Naive thymus-derived CD4-positive, alpha-beta T cell (primary cell): ENCODE measurements around the gene HOTAIR. TPM values are rescaled to one million over a fixed set of nuclear protein-coding genes. Genes with fewer than 3 reads are reported as not detected.

Source experiments
- ATAC-seq: fragments of 150-1000 bp; cut with Tn5 transposase; 2 replicates; pipeline ENCODE4 v1.10.0; 2021; ENCODE audit warnings: mild to moderate bottlenecking, moderate library complexity
- CTCF ChIA-PET: fragments of 350-600 bp; sonication (Branson Sonifier 250); formaldehyde crosslinking; loops from one replicate; lab custom pipeline; 2021; ENCODE audit warnings: antibody characterized with exemption; lab: Charles Lee
- POLR2A ChIA-PET: fragments of 350-600 bp; sonication (Branson Sonifier 250); formaldehyde crosslinking; loops from one replicate; lab custom pipeline; 2021; ENCODE audit warnings: antibody characterized with exemption, inconsistent platforms; lab: Charles Lee
- DNase-seq, 9 donors: peaks; one replicate each; pipeline versions ENCODE4 v3.0.0 to v3.0.0-alpha.2; 2020 to 2022; ENCODE audit warnings: mixed read lengths in 1 of 9
- H3K27ac ChIP-seq: one replicate; pipeline ENCODE4 v1.7.0; 2013; ENCODE audit warnings: mild to moderate bottlenecking, low read depth, low read length, moderate library complexity
- H3K27me3 ChIP-seq, 2 donors: one replicate each; pipeline ENCODE4 v1.7.0; 2013; ENCODE audit warnings: low read length in 2 of 2, mild to moderate bottlenecking in 2 of 2, moderate library complexity in 2 of 2; ENCODE audit not compliant: control insufficient read depth in 2 of 2, insufficient read depth in 2 of 2
- H3K36me3 ChIP-seq, 3 experiments: 1 replicate in 2 of 3; 2 replicates in 1 of 3; pipeline ENCODE4 v1.7.0; 2013; ENCODE audit warnings: low read length in 3 of 3, mild to moderate bottlenecking in 3 of 3, moderate library complexity in 1 of 3; ENCODE audit not compliant: insufficient read depth in 3 of 3, control insufficient read depth in 2 of 3
- H3K4me1 ChIP-seq, 2 donors: one replicate each; pipeline ENCODE4 v1.7.0; 2013; ENCODE audit warnings: low read length in 2 of 2, mild to moderate bottlenecking in 2 of 2, moderate library complexity in 1 of 2; ENCODE audit not compliant: control insufficient read depth in 2 of 2, insufficient read depth in 2 of 2
- H3K4me3 ChIP-seq: 2 replicates; pipeline ENCODE4 v1.7.0; 2013; ENCODE audit warnings: mild to moderate bottlenecking, low read length
- H3K9me3 ChIP-seq, 3 experiments: 1 replicate in 2 of 3; 2 replicates in 1 of 3; pipeline ENCODE4 v1.7.0; 2013; ENCODE audit warnings: low read length in 3 of 3; ENCODE audit not compliant: control insufficient read depth in 2 of 3
- H3K27ac Mint-ChIP-seq, 9 donors: one replicate each; pipeline ENCODE4 v1.8.0; 2020 to 2022; ENCODE audit warnings: mixed read lengths in 9 of 9, mild to moderate bottlenecking in 8 of 9, moderate library complexity in 5 of 9, inconsistent platforms in 2 of 9
- H3K27me3 Mint-ChIP-seq, 5 donors: one replicate each; pipeline ENCODE4 v1.8.0; 2021 to 2022; ENCODE audit warnings: mixed read lengths in 5 of 5, mild to moderate bottlenecking in 1 of 5
- H3K36me3 Mint-ChIP-seq, 5 donors: one replicate each; pipeline ENCODE4 v1.8.0; 2020 to 2022; ENCODE audit warnings: mixed read lengths in 5 of 5, mild to moderate bottlenecking in 3 of 5, inconsistent platforms in 1 of 5
- H3K4me1 Mint-ChIP-seq, 7 donors: one replicate each; pipeline ENCODE4 v1.8.0; 2020 to 2022; ENCODE audit warnings: mixed read lengths in 7 of 7, mild to moderate bottlenecking in 3 of 7, inconsistent platforms in 1 of 7
- H3K4me3 Mint-ChIP-seq, 10 donors: one replicate each; pipeline ENCODE4 v1.8.0; 2020 to 2022; ENCODE audit warnings: mild to moderate bottlenecking in 10 of 10, mixed read lengths in 10 of 10, moderate library complexity in 6 of 10, inconsistent platforms in 2 of 10
- H3K9me3 Mint-ChIP-seq, 11 donors: one replicate each; pipeline ENCODE4 v1.8.0; 2020 to 2022; ENCODE audit warnings: mixed read lengths in 11 of 11, mild to moderate bottlenecking in 4 of 11, inconsistent platforms in 1 of 11, moderate library complexity in 1 of 11
- intact Hi-C, 2 donors: fragments of 100-400 bp; cut with micrococcal nuclease; formaldehyde crosslinking; loops; one replicate each; pipeline ENCODE4 v1.15.1; 2023
- polyA plus RNA-seq, 2 donors: library from polyadenylated mRNA; unstranded; fragments of 300-500 nt; fragmentation: Illumina TruSeq; gene quantifications; one replicate each; pipeline ENCODE4 v1.2.3, GENCODE V29; 2021
- total RNA-seq, 6 experiments: library from RNA in 5 of 6; stranded (reverse) in 5 of 6; gene quantifications; 1 replicate in 5 of 6; 2 replicates in 1 of 6; pipeline ENCODE4 v1.2.3 and lab custom pipeline; 2021 to 2026

HOTAIR gene
- total and polyA plus RNA-seq, 7 experiments from 2014 or later, result not detected

DNA sequence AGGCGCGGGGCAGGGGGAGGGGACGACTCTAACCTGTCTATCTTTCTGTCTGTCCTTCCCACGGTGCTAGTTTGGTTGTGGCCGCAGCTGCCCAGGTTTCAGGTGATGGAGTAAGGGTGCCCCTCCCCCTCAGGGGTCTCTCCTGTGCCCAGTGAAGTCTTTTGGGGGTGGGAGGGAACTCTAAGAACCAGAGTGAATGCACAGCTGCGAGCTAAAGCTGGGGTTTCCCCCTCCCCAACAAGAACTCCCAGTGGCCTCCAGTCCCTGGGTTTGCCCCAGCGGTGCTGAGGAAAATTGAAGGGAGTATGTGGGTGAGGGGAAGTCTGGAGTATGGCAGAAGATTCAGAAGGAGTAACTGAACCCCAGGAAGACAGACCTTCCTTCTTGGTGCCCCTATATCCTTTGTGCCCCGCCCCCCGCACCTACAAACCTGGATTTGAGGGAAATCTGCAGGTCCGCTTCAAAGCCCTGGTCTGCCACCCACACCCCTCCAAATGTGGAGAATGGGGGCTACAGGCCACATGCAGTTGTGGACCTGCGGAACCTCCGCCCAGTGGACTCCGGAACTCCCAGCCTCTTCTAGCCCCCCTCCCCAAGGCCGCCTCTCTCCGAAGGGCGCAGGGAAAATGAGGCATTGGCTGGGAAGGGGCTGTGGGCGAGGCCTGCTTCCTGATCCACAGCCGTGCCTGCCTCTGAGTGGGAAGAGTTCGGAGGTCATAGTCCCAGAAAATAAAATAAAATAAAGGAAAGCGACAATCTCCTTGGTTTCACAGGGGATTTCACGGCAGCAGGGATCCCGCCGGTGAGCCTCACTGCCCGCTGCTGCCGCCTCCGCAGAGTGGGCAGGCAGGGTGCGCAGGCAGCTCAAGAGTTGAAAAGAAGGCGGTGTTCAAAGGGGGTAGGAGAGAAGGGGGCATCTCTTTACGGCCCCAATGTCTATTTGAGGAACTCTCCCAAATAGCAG lies 21.8 kb upstream of the HOTAIR start:
- Histone ChIP-seq H3K4me3 (peak overlapping the region; percentile 62), H3K4me1 (peaks cover 24 to 28% of the 10 kb centered on the region in 2 donors), H3K36me3 (no peaks in the 10 kb centered on the region), H3K27ac (no peak overlapping the region), H3K27me3 (peaks cover 42 to 90% of the 10 kb centered on the region in 2 donors), H3K9me3 (no peaks in the 10 kb centered on the region)
- peaks cover 86 to 98% (median 89%) of the 10 kb centered on the region in 5 donors for H3K27me3 Mint-ChIP-seq
- H3K27ac Mint-ChIP-seq, result peak overlapping the region in 2 of 9 donors; percentile 10 to 21
- DNase-seq (no peak), ATAC-seq (no peak)
- ChIA-PET CTCF (interaction anchor here (0.7 kb wide), 1 partner anchor 205 kb away, joined by 3 read pairs; no protein-coding TSS in a partner anchor), POLR2A (interaction anchor here (1.6 kb wide), 1 partner anchor 10 kb away, joined by 3 read pairs; no protein-coding TSS in a partner anchor)
- intact Hi-C loops, result loop anchor here (5.0 kb wide), 3 partner anchors 34 to 59 kb away; partner anchors contain the start of genes HOXC13 (in 1 of the 2) and HOXC5 (in 1 of the 2)
- peaks cover 0 to 8% (median 0%) of the 10 kb centered on the region in 11 donors for H3K9me3 Mint-ChIP-seq
- peak overlapping the region; percentile 77 to 88 (median 85) for H3K4me3 Mint-ChIP-seq
- H3K36me3 Mint-ChIP-seq, result peaks cover 0 to 4% (median 0%) of the 10 kb centered on the region in 5 donors
- H3K4me1 Mint-ChIP-seq, result peaks cover 22 to 63% (median 37%) of the 10 kb centered on the region in 7 donors

DNA sequence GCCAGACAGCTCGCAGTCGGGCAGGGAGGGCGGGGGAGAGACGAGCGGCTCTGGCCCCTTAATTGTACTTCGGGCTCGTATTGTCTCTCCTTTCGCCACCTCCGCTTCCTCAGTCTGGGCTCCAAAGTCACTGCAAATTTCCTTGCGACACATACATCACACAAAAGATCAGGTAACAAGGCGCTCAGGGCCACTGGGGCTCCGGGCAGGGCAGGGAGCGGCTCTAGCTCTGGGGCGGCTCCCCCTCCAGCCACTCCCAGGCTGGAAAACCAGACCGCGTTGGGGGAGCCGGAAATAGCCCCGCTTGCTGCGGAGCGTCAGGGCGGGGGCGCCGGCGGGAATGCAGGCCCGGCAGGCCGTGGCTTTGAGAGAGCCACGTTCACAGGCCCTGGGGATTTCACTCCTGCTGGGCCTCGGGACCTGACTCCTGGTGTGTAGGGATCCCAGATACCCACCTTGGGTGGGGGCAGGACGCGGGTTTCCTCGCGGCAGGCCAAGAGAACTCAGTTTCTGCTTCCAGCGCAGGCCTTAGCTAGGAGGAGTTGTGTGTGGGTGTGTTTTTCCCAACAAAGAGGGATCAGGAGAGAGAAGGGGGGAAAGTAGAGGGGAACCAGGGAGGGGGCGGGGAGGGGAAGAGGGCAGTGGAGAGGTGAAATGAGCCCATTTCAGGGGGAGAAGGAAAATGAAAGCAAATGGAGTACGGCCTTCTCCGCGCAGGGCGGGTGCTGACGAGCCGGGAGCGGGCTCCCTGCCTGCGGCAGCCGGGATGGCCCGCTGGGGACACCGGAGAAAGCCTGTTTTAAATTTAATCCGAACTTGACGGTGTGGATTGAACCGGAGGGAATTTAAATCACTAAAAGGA lies 20.9 kb upstream of the HOTAIR start:
- H3K27me3 ChIP-seq, result peaks cover 49 to 91% of the 10 kb centered on the region in 2 donors
- Mint-ChIP-seq H3K9me3 (peaks cover 0 to 7% (median 0%) of the 10 kb centered on the region in 11 donors), H3K36me3 (peaks cover 0 to 4% (median 0%) of the 10 kb centered on the region in 5 donors), H3K27ac (peak overlapping the region in 3 of 9 donors; percentile 24 to 73 (median 58)), H3K4me3 (peak overlapping the region; percentile 77 to 88 (median 85)), H3K27me3 (peaks cover 86 to 98% (median 88%) of the 10 kb centered on the region in 5 donors), H3K4me1 (peaks cover 22 to 63% (median 37%) of the 10 kb centered on the region in 7 donors)
- no peaks in the 10 kb centered on the region for H3K36me3 ChIP-seq
- H3K4me1 ChIP-seq, result peaks cover 24 to 28% of the 10 kb centered on the region in 2 donors
- ATAC-seq (peak; percentile 31), DNase-seq (no peak)
- intact Hi-C loops, result loop anchor here (5.0 kb wide), 3 partner anchors 33 to 58 kb away; partner anchors contain the start of genes HOXC13 (in 1 of the 2) and HOXC5 (in 1 of the 2)
- H3K9me3 ChIP-seq, result no peaks in the 10 kb centered on the region
- ChIA-PET POLR2A (interaction anchor here (1.6 kb wide), 1 partner anchor 9 kb away, joined by 3 read pairs; no protein-coding TSS in a partner anchor), CTCF (no interaction called here)
- peak overlapping the region; percentile 62 for H3K4me3 ChIP-seq
- H3K27ac ChIP-seq, result no peak overlapping the region

DNA sequence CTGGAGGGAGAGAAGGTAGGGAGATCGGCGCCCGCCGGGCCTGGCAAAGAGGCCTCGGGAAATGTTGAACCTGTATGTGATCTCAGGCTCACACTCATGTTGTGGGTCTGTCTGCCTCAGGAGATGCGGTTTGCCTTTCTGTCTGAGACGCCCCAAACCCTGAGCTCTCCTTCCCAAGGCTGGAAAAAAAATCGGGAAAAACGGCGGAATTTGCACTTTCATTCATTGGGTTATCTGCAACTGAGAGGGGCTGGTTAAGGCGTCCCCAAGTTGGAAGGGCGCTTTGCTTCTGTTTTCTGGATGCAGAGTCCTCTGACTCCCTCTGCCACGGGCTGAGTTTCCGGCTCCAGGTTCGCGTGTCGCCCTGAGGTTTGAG lies 20.2 kb upstream of the HOTAIR start:
- ChIA-PET POLR2A (interaction anchor here (1.6 kb wide), 1 partner anchor 9 kb away, joined by 3 read pairs; no protein-coding TSS in a partner anchor), CTCF (no interaction called here)
- H3K4me3 Mint-ChIP-seq, result peak overlapping the region; percentile 60 to 88 (median 85)
- intact Hi-C loops, result loop anchor here (5.0 kb wide), 3 partner anchors 33 to 58 kb away; partner anchors contain the start of genes HOXC13 (in 1 of the 2) and HOXC5 (in 1 of the 2)
- Histone ChIP-seq H3K4me1 (peaks cover 19 to 22% of the 10 kb centered on the region in 2 donors), H3K9me3 (no peaks in the 10 kb centered on the region), H3K4me3 (peak overlapping the region; percentile 62), H3K27ac (no peak overlapping the region), H3K36me3 (no peaks in the 10 kb centered on the region), H3K27me3 (peaks cover 53 to 88% of the 10 kb centered on the region in 2 donors)
- ATAC-seq (peak; percentile 21), DNase-seq (peak in 1 of 9 donors; percentile 33)
- H3K4me1 Mint-ChIP-seq, result peaks cover 23 to 67% (median 40%) of the 10 kb centered on the region in 7 donors
- peak overlapping the region in 4 of 9 donors; percentile 24 to 73 (median 42) for H3K27ac Mint-ChIP-seq
- H3K27me3 Mint-ChIP-seq, result peaks cover 89 to 98% (median 92%) of the 10 kb centered on the region in 5 donors
- H3K36me3 Mint-ChIP-seq, result peaks cover 0 to 6% (median 0%) of the 10 kb centered on the region in 5 donors
- H3K9me3 Mint-ChIP-seq, result peaks cover 0 to 7% (median 0%) of the 10 kb centered on the region in 11 donors

DNA sequence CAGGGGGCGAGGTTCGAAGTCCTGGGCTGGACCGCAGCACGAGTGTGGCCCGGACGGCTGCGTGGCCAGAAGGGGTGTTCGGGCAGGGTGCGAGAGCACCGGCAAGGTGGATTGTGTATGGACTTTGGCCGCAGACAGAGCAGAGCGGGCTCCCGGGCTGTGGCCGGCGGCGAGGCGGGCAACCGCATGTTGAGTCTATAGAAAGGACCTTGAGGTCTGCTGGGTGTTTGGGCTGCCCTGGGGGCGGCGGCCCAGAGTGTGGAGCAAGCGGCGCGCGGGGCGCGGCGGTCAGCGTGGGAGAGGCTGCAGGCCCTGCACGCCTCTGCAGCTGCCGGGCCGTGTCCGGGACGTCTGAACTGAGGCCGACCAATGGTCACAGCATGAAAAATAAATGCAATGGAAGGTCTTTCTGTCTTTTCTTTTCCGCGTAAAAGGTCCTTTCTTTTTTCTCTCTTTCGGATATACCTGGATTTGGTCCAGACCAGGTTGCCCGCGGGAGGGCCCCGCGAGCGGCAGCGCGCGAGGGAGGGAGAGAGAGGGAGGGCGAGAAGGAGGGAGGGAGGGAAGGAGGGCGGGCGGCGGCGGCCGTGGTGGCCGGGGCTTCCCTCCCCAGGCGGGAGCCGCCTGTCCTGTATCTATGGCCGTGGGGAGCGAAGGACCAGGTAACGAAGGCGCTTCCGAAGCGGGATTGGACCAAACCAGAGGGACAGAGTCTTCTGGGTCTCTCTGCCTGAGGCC lies 19.7 kb upstream of the HOTAIR start:
- peaks cover 0 to 8% (median 0%) of the 10 kb centered on the region in 11 donors for H3K9me3 Mint-ChIP-seq
- no peaks in the 10 kb centered on the region for H3K9me3 ChIP-seq
- intact Hi-C loops, result loop anchor here (1.0 to 5.0 kb wide), 4 partner anchors 15 to 57 kb away; partner anchors contain the start of genes HOXC13 (in 1 of the 2) and HOXC5 (in 1 of the 2)
- peaks cover 19 to 20% of the 10 kb centered on the region in 2 donors for H3K4me1 ChIP-seq
- no peak overlapping the region for H3K27ac ChIP-seq
- H3K27me3 ChIP-seq, result peaks cover 53 to 88% of the 10 kb centered on the region in 2 donors
- H3K4me1 Mint-ChIP-seq, result peaks cover 28 to 67% (median 40%) of the 10 kb centered on the region in 7 donors
- no peaks in the 10 kb centered on the region for H3K36me3 ChIP-seq
- POLR2A ChIA-PET, result no interaction called here
- H3K4me3 ChIP-seq, result peak overlapping the region; percentile 62
- H3K36me3 Mint-ChIP-seq, result peaks cover 0 to 6% (median 0%) of the 10 kb centered on the region in 5 donors
- H3K27me3 Mint-ChIP-seq, result peaks cover 89 to 98% (median 92%) of the 10 kb centered on the region in 5 donors
- CTCF ChIA-PET, result no interaction called here
- peak overlapping the region in 5 of 9 donors; percentile 40 to 75 (median 73) for H3K27ac Mint-ChIP-seq
- H3K4me3 Mint-ChIP-seq, result peak overlapping the region; percentile 60 to 88 (median 85)
- no peak for ATAC-seq
- DNase-seq, result no peak

DNA sequence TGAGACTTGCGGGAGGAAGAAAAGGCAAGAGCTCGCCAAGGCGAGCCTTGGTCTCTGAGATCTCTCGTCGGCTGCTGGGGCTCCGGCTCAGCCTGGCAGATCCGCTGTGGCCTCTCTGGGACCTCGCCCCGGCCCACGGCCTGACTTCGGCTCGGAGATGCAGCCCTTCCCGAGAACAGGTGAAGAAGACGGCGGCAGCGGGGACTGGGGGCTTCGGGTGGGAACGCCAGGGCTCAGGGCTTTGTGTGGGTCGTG lies 19.2 kb upstream of the HOTAIR start:
- Histone ChIP-seq H3K4me1 (peaks cover 23 to 25% of the 10 kb centered on the region in 2 donors), H3K27ac (no peak overlapping the region), H3K4me3 (no peak overlapping the region), H3K27me3 (peaks cover 54 to 91% of the 10 kb centered on the region in 2 donors), H3K9me3 (no peaks in the 10 kb centered on the region), H3K36me3 (no peaks in the 10 kb centered on the region)
- intact Hi-C loops, result loop anchor here in 1 of 2 donors (1.0 kb wide), 1 partner anchor 15 kb away; no protein-coding TSS in a partner anchor
- ATAC-seq, result no peak
- Mint-ChIP-seq H3K27me3 (peaks cover 89 to 98% (median 92%) of the 10 kb centered on the region in 5 donors), H3K36me3 (peaks cover 0 to 6% (median 0%) of the 10 kb centered on the region in 5 donors), H3K4me3 (peak overlapping the region; percentile 37 to 87 (median 60)), H3K9me3 (peaks cover 0 to 8% (median 0%) of the 10 kb centered on the region in 11 donors), H3K27ac (peak overlapping the region in 5 of 9 donors; percentile 28 to 75 (median 50)), H3K4me1 (peaks cover 32 to 67% (median 43%) of the 10 kb centered on the region in 7 donors)
- DNase-seq, result no peak
- ChIA-PET POLR2A (no interaction called here), CTCF (no interaction called here)
